BLaER1 (cell line): ENCODE measurements around the gene UCN.
"Not testable (repeated sequence)": the region's sequence is repeated elsewhere in the genome, so short reads cannot be mapped to it uniquely, and the experiment has no call there.

Experiments
- H3K27ac ChIP-seq: shearing (Covaris generic); formaldehyde crosslinking; 2 replicates; pipeline ENCODE4 v1.8.1; 2022
- H3K27me3 ChIP-seq: shearing (Covaris generic); formaldehyde crosslinking; 2 replicates; pipeline ENCODE4 v1.8.1; 2022
- H3K36me3 ChIP-seq: shearing (Covaris generic); formaldehyde crosslinking; 2 replicates; pipeline ENCODE4 v1.8.1; 2022
- H3K4me1 ChIP-seq: shearing (Covaris generic); formaldehyde crosslinking; 2 replicates; pipeline ENCODE4 v1.8.1; 2022
- H3K4me2 ChIP-seq: shearing (Covaris generic); formaldehyde crosslinking; 2 replicates; pipeline ENCODE4 v1.8.1; 2022
- H3K4me3 ChIP-seq: shearing (Covaris generic); formaldehyde crosslinking; 2 replicates; pipeline ENCODE4 v1.8.1; 2022
- H3K9ac ChIP-seq: shearing (Covaris generic); formaldehyde crosslinking; 2 replicates; pipeline ENCODE4 v1.8.1; 2022
- H3K9me3 ChIP-seq: shearing (Covaris generic); formaldehyde crosslinking; 2 replicates; pipeline ENCODE4 v1.8.1; 2022
- H4K20me1 ChIP-seq: shearing (Covaris generic); formaldehyde crosslinking; 2 replicates; pipeline ENCODE4 v1.8.1; 2022
- Cebpa-rat ChIP-seq: shearing (Covaris generic); IDR thresholded peaks from 2 replicates; pipeline ENCODE4 v1.8.1; 2022

The UCN gene

GRCh38 chr2:27308359-27308881 is at the start of gene UCN:
Gene UCN (minus strand): TSS chr2:27308445. CDS start chr2:27307895, 550 bp downstream.
- H3K36me3 ChIP-seq: peaks cover 58% of the 10 kb centered on the region
- H3K9ac ChIP-seq: no peak within 1 kb of the TSS
- no peak for TF ChIP-seq Cebpa-rat
- H3K4me1 ChIP-seq: peaks cover 5% of the 10 kb centered on the region; the same call in 1 of the 2 replicates
- no peaks in the 10 kb centered on the region for H3K9me3 ChIP-seq
- H3K27ac ChIP-seq: no peak within 1 kb of the TSS
- no peak within 1 kb of the TSS for H3K4me2 ChIP-seq
- peaks cover 23% of the 10 kb centered on the region for H3K27me3 ChIP-seq
- no peak within 1 kb of the TSS for H3K4me3 ChIP-seq
- peaks cover 13% of the 10 kb centered on the region; the same call in 1 of the 2 replicates for H4K20me1 ChIP-seq

GRCh38 chr2:27356382-27357181 is 48.3 kb upstream of the UCN start, which contains the start of gene GTF3C2:
Gene GTF3C2 (minus strand): TSS chr2:27356764. CDS start chr2:27343554, 13,210 bp downstream.
- Histone ChIP-seq H4K20me1 (peaks cover 29% of the 10 kb centered on the region), H3K9me3 (no peaks in the 10 kb centered on the region), H3K9ac (peak within 1 kb of the TSS; percentile 94), H3K4me1 (peaks cover 38% of the 10 kb centered on the region), H3K27me3 (no peaks in the 10 kb centered on the region), H3K4me2 (peak within 1 kb of the TSS; percentile 90), H3K27ac (peak within 1 kb of the TSS; percentile 96), H3K4me3 (peak within 1 kb of the TSS; percentile 82), H3K36me3 (peaks cover 18% of the 10 kb centered on the region; the same call in 1 of the 2 replicates)
- TF ChIP-seq Cebpa-rat: 0 out of 2 replicates have a peak, but pooled peaks have one; percentile 17

- TF ChIP-seq Cebpa-rat: no peak
Measured at GRCh38 chr2:27356056-27356381, 47.8 kb upstream of the UCN start.

GRCh38 chr2:27354597-27354927 is 46.3 kb upstream of the UCN start:
- no peak overlapping the region for H3K27ac ChIP-seq

More at GRCh38 chr2:27356056-27356381, 47.8 kb upstream of the UCN start:
- peaks cover 38% of the 10 kb centered on the region for H3K4me1 ChIP-seq
- H3K9me3 ChIP-seq: no peaks in the 10 kb centered on the region
- peak overlapping the region; percentile 90 for H3K4me2 ChIP-seq
- peak overlapping the region; percentile 94 for H3K9ac ChIP-seq
- peaks cover 20% of the 10 kb centered on the region; the same call in 1 of the 2 replicates for H3K36me3 ChIP-seq
- no peaks in the 10 kb centered on the region for H3K27me3 ChIP-seq
- H3K4me3 ChIP-seq: peak overlapping the region; percentile 82
- peaks cover 35% of the 10 kb centered on the region for H4K20me1 ChIP-seq
- peak overlapping the region; percentile 96 for H3K27ac ChIP-seq

GRCh38 chr2:27353762-27354596 is 45.7 kb upstream of the UCN start:
- no peaks in the 10 kb centered on the region for H3K27me3 ChIP-seq
- no peak overlapping the region for H3K27ac ChIP-seq
- peaks cover 32% of the 10 kb centered on the region for H3K36me3 ChIP-seq
- peaks cover 38% of the 10 kb centered on the region for H3K4me1 ChIP-seq
- no peak overlapping the region for H3K4me3 ChIP-seq
- H4K20me1 ChIP-seq: peaks cover 54% of the 10 kb centered on the region
- H3K9ac ChIP-seq: no peak overlapping the region
- no peaks in the 10 kb centered on the region for H3K9me3 ChIP-seq
- H3K4me2 ChIP-seq: peak overlapping the region; percentile 90
- no peak for TF ChIP-seq Cebpa-rat

More at GRCh38 chr2:27354597-27354927, 46.3 kb upstream of the UCN start:
- no peaks in the 10 kb centered on the region for H3K27me3 ChIP-seq
- H3K4me1 ChIP-seq: peaks cover 38% of the 10 kb centered on the region
- no peak for TF ChIP-seq Cebpa-rat
- H4K20me1 ChIP-seq: peaks cover 49% of the 10 kb centered on the region
- H3K9ac ChIP-seq: no peak overlapping the region
- H3K9me3 ChIP-seq: no peaks in the 10 kb centered on the region
- no peak overlapping the region for H3K4me3 ChIP-seq
- peaks cover 30% of the 10 kb centered on the region for H3K36me3 ChIP-seq
- peak overlapping the region; percentile 90; the same call in 1 of the 2 replicates for H3K4me2 ChIP-seq

- H3K9me3 ChIP-seq, H3K9ac ChIP-seq, H3K27ac ChIP-seq, H3K27me3 ChIP-seq, H3K4me3 ChIP-seq: not testable (repeated sequence)
- peak overlapping the region; percentile 90 for H3K4me2 ChIP-seq
- H3K4me1 ChIP-seq: peaks cover 36% of the 10 kb centered on the region
- peaks cover 58% of the 10 kb centered on the region for H4K20me1 ChIP-seq
- H3K36me3 ChIP-seq: peaks cover 34% of the 10 kb centered on the region
Measured at GRCh38 chr2:27353386-27353761, 45.1 kb upstream of the UCN start.

- Histone ChIP-seq H3K9ac (peak overlapping the region; percentile 4; the same call in 1 of the 2 replicates), H4K20me1 (peaks cover 72% of the 10 kb centered on the region), H3K9me3 (no peaks in the 10 kb centered on the region), H3K4me2 (no peak overlapping the region), H3K4me3 (no peak overlapping the region), H3K27me3 (no peaks in the 10 kb centered on the region), H3K36me3 (peaks cover 43% of the 10 kb centered on the region), H3K4me1 (peaks cover 27% of the 10 kb centered on the region), H3K27ac (no peak overlapping the region)
- no peak for TF ChIP-seq Cebpa-rat
Measured at GRCh38 chr2:27351802-27352598, 43.8 kb upstream of the UCN start.

GRCh38 chr2:27350106-27350693 is 42.0 kb upstream of the UCN start:
- peaks cover 90% of the 10 kb centered on the region for H4K20me1 ChIP-seq
- TF ChIP-seq Cebpa-rat: no peak
- H3K4me2 ChIP-seq: no peak overlapping the region
- H3K9me3 ChIP-seq: no peaks in the 10 kb centered on the region
- H3K27me3 ChIP-seq: no peaks in the 10 kb centered on the region
- H3K4me3 ChIP-seq: no peak overlapping the region
- no peak overlapping the region for H3K27ac ChIP-seq
- no peak overlapping the region for H3K9ac ChIP-seq
- H3K4me1 ChIP-seq: peaks cover 22% of the 10 kb centered on the region
- H3K36me3 ChIP-seq: peaks cover 59% of the 10 kb centered on the region

GRCh38 chr2:27347641-27348040 is 39.4 kb upstream of the UCN start:
- Histone ChIP-seq H3K9me3 (no peaks in the 10 kb centered on the region), H3K4me3 (no peak overlapping the region), H4K20me1 (peaks cover 97% of the 10 kb centered on the region), H3K36me3 (peaks cover 72% of the 10 kb centered on the region), H3K4me2 (no peak overlapping the region), H3K4me1 (no peaks in the 10 kb centered on the region), H3K9ac (no peak overlapping the region), H3K27ac (no peak overlapping the region), H3K27me3 (no peaks in the 10 kb centered on the region)
- no peak for TF ChIP-seq Cebpa-rat
